Caco-2 (cell line): Measurements from ENCODE around the gene HDGF. TPM values are rescaled to one million over a fixed set of nuclear protein-coding genes. Genes with fewer than 3 reads are reported as not detected.
A peak's percentile ranks its signal among the peaks of the same experiment; 100 is the strongest.

ENCODE experiments used
- BruUV-seq: library from RNA; stranded (reverse); fragments of 400-500 nt; replicated peaks from 2 replicates; lab custom pipeline; 2021; lab: Mats Ljungman, UMichigan
- CTCF ChIA-PET: fragments of 300-600 bp; sonication (Branson Sonifier 250); formaldehyde crosslinking; loops from one replicate; lab custom pipeline; 2022; ENCODE audit warnings: antibody characterized with exemption; lab: Charles Lee
- POLR2A ChIA-PET: fragments of 300-600 bp; sonication (Branson Sonifier 250); formaldehyde crosslinking; loops from one replicate; lab custom pipeline; 2022; ENCODE audit warnings: antibody characterized with exemption; lab: Charles Lee
- DNase-seq, 2 experiments: peaks; one replicate each; pipeline versions ENCODE4 v3.0.0 to v3.0.0-alpha.2; 2020 to 2022
- H3K27me3 ChIP-seq: replicated peaks from 2 replicates; pipeline ENCODE4 v1.6.0; 2011; ENCODE audit warnings: low read length; ENCODE audit not compliant: control insufficient read depth, insufficient read depth
- H3K36me3 ChIP-seq: 2 replicates; pipeline ENCODE4 v1.5.1; 2011; ENCODE audit warnings: low read length; ENCODE audit not compliant: control insufficient read depth, insufficient read depth
- H3K4me1 ChIP-seq: fragments of 250-450 bp; sonication (Bioruptor Pico); 2 replicates; pipeline ENCODE4 v1.5.1; 2020; ENCODE audit warnings: mild to moderate bottlenecking
- H3K4me3 ChIP-seq: 2 replicates; pipeline ENCODE4 v1.5.1; 2011; ENCODE audit warnings: low read depth, mild to moderate bottlenecking, control low read depth, low read length
- H3K9me3 ChIP-seq: fragments of 250-450 bp; sonication (Bioruptor Pico); 2 replicates; pipeline ENCODE4 v1.5.1; 2020; ENCODE audit warnings: mild to moderate bottlenecking, moderate library complexity
- H3K27ac Mint-ChIP-seq: one replicate; pipeline ENCODE4 v1.8.0; 2022; ENCODE audit warnings: mixed read lengths; ENCODE audit not compliant: unreplicated experiment
- H3K27me3 Mint-ChIP-seq: one replicate; pipeline ENCODE4 v1.8.0; 2022; ENCODE audit warnings: mixed read lengths; ENCODE audit not compliant: insufficient read depth, unreplicated experiment
- H3K36me3 Mint-ChIP-seq: one replicate; pipeline ENCODE4 v1.8.0; 2022; ENCODE audit warnings: mild to moderate bottlenecking, mixed read lengths; ENCODE audit not compliant: insufficient read depth, unreplicated experiment
- H3K4me1 Mint-ChIP-seq: one replicate; pipeline ENCODE4 v1.8.0; 2022; ENCODE audit warnings: low read depth, mixed read lengths; ENCODE audit not compliant: unreplicated experiment
- H3K4me3 Mint-ChIP-seq: one replicate; pipeline ENCODE4 v1.8.0; 2022; ENCODE audit warnings: mild to moderate bottlenecking, moderate library complexity, mixed read lengths; ENCODE audit not compliant: unreplicated experiment
- H3K9me3 Mint-ChIP-seq: one replicate; pipeline ENCODE4 v1.8.0; 2022; ENCODE audit warnings: mixed read lengths; ENCODE audit not compliant: unreplicated experiment
- CTCF ChIP-seq, 2 experiments: fragments of 200-600 bp in 1 of 2; IDR thresholded peaks; 1 replicate in 1 of 2; 2 replicates in 1 of 2; pipeline versions ENCODE4 v1.5.1 to v1.8.0; 2011 to 2022; ENCODE audit warnings: antibody characterized with exemption in 1 of 2, control low read depth in 1 of 2, inconsistent platforms in 1 of 2, low read depth in 1 of 2, low read length in 1 of 2, mild to moderate bottlenecking in 1 of 2, moderate library complexity in 1 of 2; ENCODE audit not compliant: insufficient read depth in 1 of 2, severe bottlenecking in 1 of 2, unreplicated experiment in 1 of 2
- intact Hi-C: fragments of 100-400 bp; cut with micrococcal nuclease; formaldehyde crosslinking; loops from one replicate; pipeline ENCODE4 v1.10.0; 2022; ENCODE audit not compliant: unreplicated experiment
- total RNA-seq: library from RNA; stranded (reverse); gene quantifications from 2 replicates; pipeline ENCODE4 v1.2.3, GENCODE V29; 2022

Gene HDGF
- total RNA-seq, 1 experiment from 2014 or later = 414 TPM

DNA sequence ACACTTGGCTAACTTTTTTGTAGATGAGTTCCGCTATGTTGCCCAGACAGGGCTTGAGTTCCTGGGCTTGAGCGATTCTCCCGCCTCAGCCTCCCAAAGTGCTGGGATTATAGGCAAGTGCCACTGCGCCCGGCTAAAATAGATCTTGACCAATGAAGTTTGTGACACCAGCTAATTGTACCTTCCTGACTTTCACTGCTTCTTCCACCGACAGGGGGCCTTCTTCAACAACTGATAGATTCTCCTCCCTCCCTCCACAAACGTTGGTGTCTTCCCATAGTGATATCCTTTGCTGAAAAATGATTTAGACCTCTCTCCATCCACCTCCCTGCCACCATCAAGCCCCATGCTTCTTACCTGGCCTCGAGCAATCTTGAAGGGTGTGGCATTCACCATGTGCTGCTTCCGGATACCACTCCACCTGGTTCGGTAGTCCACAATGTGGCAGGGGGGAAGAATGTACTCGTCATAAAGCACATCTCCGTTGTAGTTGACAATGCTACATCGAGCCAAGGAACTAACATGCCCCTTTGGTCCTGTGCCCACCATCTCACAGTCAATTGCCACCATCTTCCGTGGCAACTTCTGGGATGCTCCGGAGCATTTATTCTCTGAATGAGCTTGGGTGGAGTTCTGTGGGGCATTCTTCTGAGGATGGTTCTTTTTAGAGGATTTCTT lies 24.8 kb downstream of the HDGF start:
- no peaks in the 10 kb centered on the region for H3K9me3 Mint-ChIP-seq
- no TSS peak for BruUV-seq
- ChIA-PET CTCF (interaction anchor here (0.6 to 4.8 kb wide), 27 partner anchors 11 to 201 kb away, joined by 3 to 262 read pairs (median 7); partner anchors contain the start of genes CRABP2, HDGF, INSRR and MRPL24), POLR2A (interaction anchor here (0.6 to 4.8 kb wide), 4 partner anchors 15 to 49 kb away, joined by 3 to 108 read pairs (median 40); partner anchors contain the start of genes HDGF, MRPL24, NES and PRCC)
- H3K36me3 Mint-ChIP-seq = peaks cover 18% of the 10 kb centered on the region
- TF ChIP-seq CTCF (IDR thresholded peaks at IDR 0.05; ENCODE audit: insufficient read depth in 1 of 2, low read depth in 1 of 2, low read length in 1 of 2, severe bottlenecking in 1 of 2, unreplicated experiment in 1 of 2) = peak; percentile 60 to 69
- no peak overlapping the region for H3K4me3 Mint-ChIP-seq
- Histone ChIP-seq H3K4me1 (peaks cover 13% of the 10 kb centered on the region; the same call in 1 of the 2 replicates), H3K4me3 (peak overlapping the region; percentile 10; the same call in 1 of the 2 replicates), H3K36me3 (peaks cover 4% of the 10 kb centered on the region), H3K9me3 (no peaks in the 10 kb centered on the region), H3K27me3 (no peaks in the 10 kb centered on the region)
- peaks cover 6% of the 10 kb centered on the region for H3K4me1 Mint-ChIP-seq
- intact Hi-C loops = loop anchor here (1.0 kb wide), 2 partner anchors 71 to 164 kb away; no protein-coding TSS in a partner anchor
- DNase-seq = peak; percentile 66 to 73
- no peaks in the 10 kb centered on the region for H3K27me3 Mint-ChIP-seq
- H3K27ac Mint-ChIP-seq = no peak overlapping the region

DNA sequence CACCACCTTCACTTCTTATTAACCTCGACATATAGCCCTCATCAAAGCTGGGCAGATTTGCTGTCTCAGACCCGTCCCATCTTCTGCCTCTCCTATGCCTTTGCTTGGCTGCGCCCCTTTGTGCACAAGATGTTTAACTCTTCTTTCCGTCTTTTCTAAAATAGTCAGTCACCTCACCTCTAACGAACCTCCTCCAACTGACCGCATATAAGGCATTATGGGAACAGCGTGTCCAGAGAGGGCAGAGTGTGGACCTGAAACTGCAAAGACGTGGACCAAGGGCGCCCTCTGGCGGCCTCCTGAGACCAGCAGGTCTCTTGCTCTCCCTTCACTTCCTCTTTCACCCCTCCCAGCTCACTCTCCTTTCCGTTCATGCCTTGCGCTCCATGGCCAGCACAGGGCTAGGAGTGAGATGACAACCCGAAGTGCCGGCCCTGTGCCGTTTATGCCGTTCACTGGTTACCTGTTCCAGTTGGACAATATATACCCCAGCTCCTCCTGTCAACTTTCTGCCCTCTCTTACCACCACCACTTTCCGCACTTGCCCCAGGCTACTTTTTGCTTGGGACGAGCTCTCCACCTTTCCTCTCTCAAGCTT lies 25.7 kb downstream of the HDGF start:
- Mint-ChIP-seq H3K36me3 (peaks cover 26% of the 10 kb centered on the region), H3K27ac (no peak overlapping the region), H3K4me1 (peaks cover 6% of the 10 kb centered on the region), H3K4me3 (no peak overlapping the region), H3K9me3 (no peaks in the 10 kb centered on the region), H3K27me3 (no peaks in the 10 kb centered on the region)
- intact Hi-C loops = loop anchor here (1.0 kb wide), 4 partner anchors 19 to 165 kb away; no protein-coding TSS in a partner anchor
- Histone ChIP-seq H3K4me1 (peaks cover 13% of the 10 kb centered on the region; the same call in 1 of the 2 replicates), H3K4me3 (0 out of 2 replicates have a peak overlapping the region, but pooled peaks have one; percentile 8), H3K36me3 (peaks cover 4% of the 10 kb centered on the region), H3K9me3 (no peaks in the 10 kb centered on the region), H3K27me3 (no peaks in the 10 kb centered on the region)
- BruUV-seq = no TSS peak
- DNase-seq = peak; percentile 87 to 90
- POLR2A ChIA-PET = interaction anchor here (0.5 to 4.8 kb wide), 7 partner anchors 15 to 162 kb away, joined by 3 to 108 read pairs (median 3); partner anchors contain the start of genes HAPLN2, HDGF, MRPL24 and NES
- CTCF ChIA-PET = interaction anchor here (0.6 to 4.8 kb wide), 31 partner anchors 10 to 202 kb away, joined by 3 to 262 read pairs (median 6); partner anchors contain the start of genes CRABP2, HDGF, INSRR and MRPL24
- TF ChIP-seq CTCF (IDR thresholded peaks at IDR 0.05; ENCODE audit: insufficient read depth in 1 of 2, low read depth in 1 of 2, low read length in 1 of 2, severe bottlenecking in 1 of 2, unreplicated experiment in 1 of 2) = peak; percentile 92 to 94

GRCh38 chr1:156721535-156721934 lies 29.9 kb downstream of the HDGF start:
- no peak overlapping the region for H3K4me3 ChIP-seq
- peaks cover 5% of the 10 kb centered on the region; the same call in 1 of the 2 replicates for H3K4me1 ChIP-seq
- H3K27ac Mint-ChIP-seq = no peak overlapping the region
- H3K9me3 Mint-ChIP-seq = no peaks in the 10 kb centered on the region
- ChIA-PET CTCF (interaction anchor here (1.0 to 2.1 kb wide), 2 partner anchors 15 to 32 kb away, joined by 7 to 14 read pairs; no protein-coding TSS in a partner anchor), POLR2A (no interaction called here)
- TF ChIP-seq CTCF (IDR thresholded peaks at IDR 0.05; ENCODE audit: insufficient read depth in 1 of 2, low read depth in 1 of 2, low read length in 1 of 2, severe bottlenecking in 1 of 2, unreplicated experiment in 1 of 2) = no peak
- H3K27me3 ChIP-seq = no peaks in the 10 kb centered on the region
- no peak for DNase-seq
- H3K4me3 Mint-ChIP-seq = no peak overlapping the region
- H3K36me3 ChIP-seq = peaks cover 4% of the 10 kb centered on the region
- no peaks in the 10 kb centered on the region for H3K9me3 ChIP-seq
- no TSS peak for BruUV-seq
- intact Hi-C loops = no loop called here
- H3K4me1 Mint-ChIP-seq = no peaks in the 10 kb centered on the region
- H3K27me3 Mint-ChIP-seq = no peaks in the 10 kb centered on the region
- H3K36me3 Mint-ChIP-seq = peaks cover 22% of the 10 kb centered on the region
